GM23248 (cell line): ENCODE results near the gene FMOD.

Experiments used
- EZH2 ChIP-seq: fragments of 200-600 bp; sonication (generic); IDR thresholded peaks from 2 replicates; pipeline ENCODE4 v1.6.1; 2018; ENCODE audit warnings: antibody characterized with exemption, mild to moderate bottlenecking; ENCODE audit not compliant: insufficient read depth, poor library complexity, severe bottlenecking
- EZH2phosphoT487 ChIP-seq: fragments of 200-600 bp; sonication (generic); IDR thresholded peaks from 2 replicates; pipeline ENCODE4 v1.6.1; 2018; ENCODE audit warnings: antibody characterized with exemption, moderate library complexity, mild to moderate bottlenecking, low read depth; ENCODE audit not compliant: insufficient read depth

GRCh38 chr1:203322500-203323179 lies 28.3 kb downstream of the FMOD start:
- TF ChIP-seq EZH2 (no peak), EZH2phosphoT487 (no peak)
